HG02981 (cell line): Measurements from ENCODE around the gene SLC1A1.
"Not testable (repeated sequence)": the region's sequence is repeated elsewhere in the genome, so short reads cannot be mapped to it uniquely, and the experiment has no call there.

Experiments used
- ATAC-seq: cut with Tn5 transposase; IDR thresholded peaks from one replicate; pipeline ENCODE4 v1.9.1; 2021; ENCODE audit warnings: mild to moderate bottlenecking, moderate library complexity; ENCODE audit not compliant: unreplicated experiment

SLC1A1 gene

DNA sequence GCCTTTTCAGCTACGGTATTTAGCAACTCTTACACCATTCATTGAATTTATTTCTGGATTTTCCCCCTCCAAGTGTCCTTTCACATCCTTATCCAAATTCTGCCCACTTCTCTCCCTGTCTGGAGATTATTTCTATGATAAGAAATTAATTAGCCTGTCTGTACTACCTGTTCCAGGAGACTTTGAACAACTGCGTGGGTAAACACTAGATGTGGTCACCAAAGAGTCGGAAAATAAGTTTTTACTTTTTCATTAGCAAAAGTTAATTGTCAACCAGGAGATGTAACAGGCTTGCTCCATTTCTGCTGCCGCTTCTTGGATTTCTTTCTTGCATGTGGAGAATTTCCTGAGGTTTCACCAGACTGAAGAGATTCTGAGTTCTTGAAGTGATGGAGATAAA is 14.0 kb downstream of the SLC1A1 start:
- ATAC-seq, result no peak

DNA sequence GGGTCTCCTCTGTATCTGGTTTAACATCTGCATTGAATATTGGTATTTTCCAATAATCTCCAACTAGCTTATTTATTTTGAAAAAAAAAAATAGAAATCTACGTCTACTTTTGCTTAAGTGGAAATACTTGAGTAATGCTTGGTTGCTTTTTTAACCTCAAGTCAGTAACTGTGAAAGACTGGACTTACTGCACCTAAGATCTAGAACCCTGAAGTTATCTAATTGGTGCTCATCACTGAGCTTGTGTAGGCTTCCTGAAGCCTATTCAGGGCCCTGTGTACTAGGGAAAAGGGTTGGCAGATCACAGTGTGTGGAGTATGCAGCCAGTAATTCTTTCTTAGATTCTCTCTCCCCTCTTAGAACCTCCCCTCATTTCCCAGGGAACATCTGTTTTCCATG is 16.2 kb downstream of the SLC1A1 start:
- no peak for ATAC-seq

DNA sequence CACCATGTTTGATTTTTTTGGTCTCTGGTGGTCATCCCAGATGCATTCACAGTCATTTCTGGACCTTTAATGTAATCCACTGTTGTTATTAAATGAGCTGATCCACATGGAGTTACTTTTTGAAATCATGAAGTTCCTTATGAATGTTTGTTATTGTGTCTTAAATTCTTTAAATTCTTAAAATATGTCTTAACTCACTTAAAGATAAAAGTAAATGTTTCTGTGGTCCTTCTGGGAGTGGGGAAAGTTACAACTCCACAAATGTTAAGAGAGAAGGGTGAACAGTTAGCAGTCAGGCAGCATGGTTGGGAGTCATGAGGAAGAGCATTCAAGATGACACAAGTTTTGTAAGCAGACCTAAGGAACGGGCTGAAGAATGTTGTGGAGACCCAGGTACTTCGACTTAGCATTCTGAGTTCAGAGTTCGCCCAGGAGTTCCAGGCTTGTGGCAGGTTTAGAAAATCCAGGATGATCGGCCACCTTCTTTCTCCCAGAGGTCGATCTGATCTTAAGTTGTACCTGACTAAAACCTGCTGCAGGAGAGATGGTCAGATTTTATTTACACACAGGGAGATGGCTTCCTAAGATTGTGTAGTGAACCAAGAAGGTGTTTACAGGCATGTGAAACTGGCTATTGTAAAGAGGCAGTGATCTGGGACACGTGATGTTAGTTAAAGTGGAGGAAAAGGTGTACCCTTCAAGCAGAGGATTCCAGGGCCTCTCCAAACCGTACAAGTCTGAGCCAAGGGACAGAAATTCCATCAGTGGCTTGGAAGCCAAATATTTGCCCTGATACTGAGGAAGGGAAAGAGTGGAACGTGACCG is 17.2 kb downstream of the SLC1A1 start:
- ATAC-seq, result no peak

DNA sequence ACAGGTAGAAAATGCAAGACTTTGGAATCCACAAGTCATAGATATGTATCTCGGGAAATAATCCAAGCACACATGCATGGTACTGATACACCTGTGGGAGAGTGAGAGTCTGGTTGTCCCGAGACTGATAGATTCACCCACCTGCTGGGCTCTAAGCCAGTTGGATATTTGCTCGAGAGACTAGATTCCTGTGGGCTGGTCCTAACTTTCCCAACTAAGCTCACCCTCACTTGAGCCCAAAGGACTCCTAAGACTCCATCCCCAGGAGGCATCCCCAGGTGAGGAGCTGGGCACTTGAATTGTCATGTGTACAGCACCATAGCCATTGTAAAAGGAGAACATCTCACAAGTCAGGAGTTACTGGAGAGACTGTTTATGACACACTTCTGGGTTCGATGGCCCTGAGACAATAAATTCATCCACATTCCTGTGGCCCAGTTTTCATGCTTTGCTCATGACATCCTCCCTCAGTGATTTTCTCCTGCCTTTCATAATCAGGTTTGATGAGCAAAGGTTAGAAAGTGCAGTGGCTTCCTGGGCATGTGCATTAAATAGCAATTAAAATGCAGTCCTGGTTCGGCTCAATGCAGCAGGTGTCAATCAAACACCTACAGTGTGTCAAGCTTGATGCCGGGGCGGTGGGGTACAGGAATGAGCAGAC is 18.1 kb downstream of the SLC1A1 start:
- ATAC-seq, result no peak

DNA sequence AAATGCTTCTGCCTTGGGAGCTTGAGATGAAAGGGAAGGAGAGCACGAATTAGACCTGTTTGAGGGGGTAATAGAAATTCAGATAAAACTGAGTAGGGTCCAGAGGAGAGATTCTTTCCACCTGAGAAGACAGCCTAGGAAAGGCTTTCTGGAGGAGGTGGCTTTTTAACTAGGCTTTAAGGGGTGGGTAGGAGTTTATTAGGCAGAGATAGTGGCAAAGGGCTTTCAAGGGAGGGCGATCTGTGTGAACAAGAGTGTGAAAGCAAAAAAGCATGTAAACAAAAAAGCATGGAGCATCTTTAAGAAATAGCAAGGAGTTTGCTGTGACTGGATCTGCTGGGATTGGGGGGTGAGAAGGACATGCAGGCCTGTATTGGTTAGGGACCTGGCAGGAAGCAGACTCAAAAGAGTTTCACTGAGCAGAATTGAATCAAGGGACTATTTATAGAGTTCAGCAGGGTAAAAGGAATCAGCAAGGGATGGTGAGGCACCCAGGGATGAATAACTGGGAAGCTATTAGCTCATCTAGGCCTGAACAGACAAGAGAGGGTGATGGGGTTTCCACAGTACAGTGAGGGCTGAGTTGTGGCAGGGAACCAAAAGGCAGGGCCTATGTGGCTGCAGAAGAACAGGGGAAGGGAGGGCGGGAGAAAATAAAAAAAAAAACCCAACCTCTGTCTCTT is 18.8 kb downstream of the SLC1A1 start:
- ATAC-seq, result no peak

GRCh38 chr9:4509590-4509984 is 19.3 kb downstream of the SLC1A1 start:
- no peak for ATAC-seq

GRCh38 chr9:4510546-4511322 is 20.5 kb downstream of the SLC1A1 start:
- ATAC-seq, result no peak

- no peak for ATAC-seq
Measured at GRCh38 chr9:4514252-4515128, 24.2 kb downstream of the SLC1A1 start.

DNA sequence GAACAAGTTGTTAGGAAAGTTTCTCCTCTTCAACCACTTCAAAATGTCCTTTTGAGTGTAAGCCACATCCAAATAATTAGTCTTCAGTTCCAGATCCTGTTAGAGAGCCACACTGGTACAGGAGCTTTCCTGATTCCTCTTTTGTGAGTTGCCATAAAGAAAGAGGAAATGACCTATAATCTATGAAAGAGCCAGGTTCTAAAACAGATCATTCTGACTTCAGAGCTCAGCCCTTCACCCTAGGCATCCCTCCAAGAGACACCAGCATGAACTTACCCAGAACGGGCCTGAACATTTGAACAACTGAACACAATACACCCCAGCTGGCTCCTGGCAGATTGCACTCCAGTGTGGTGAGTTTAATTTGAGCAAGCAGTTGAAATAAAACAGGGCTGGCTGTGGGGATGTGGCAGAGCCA is 25.7 kb downstream of the SLC1A1 start:
- peak; percentile 46 for ATAC-seq

- ATAC-seq, result no peak
Measured at GRCh38 chr9:4517274-4517673, 27.0 kb downstream of the SLC1A1 start.

GRCh38 chr9:4519604-4520003 is 29.3 kb downstream of the SLC1A1 start:
- no peak for ATAC-seq

DNA sequence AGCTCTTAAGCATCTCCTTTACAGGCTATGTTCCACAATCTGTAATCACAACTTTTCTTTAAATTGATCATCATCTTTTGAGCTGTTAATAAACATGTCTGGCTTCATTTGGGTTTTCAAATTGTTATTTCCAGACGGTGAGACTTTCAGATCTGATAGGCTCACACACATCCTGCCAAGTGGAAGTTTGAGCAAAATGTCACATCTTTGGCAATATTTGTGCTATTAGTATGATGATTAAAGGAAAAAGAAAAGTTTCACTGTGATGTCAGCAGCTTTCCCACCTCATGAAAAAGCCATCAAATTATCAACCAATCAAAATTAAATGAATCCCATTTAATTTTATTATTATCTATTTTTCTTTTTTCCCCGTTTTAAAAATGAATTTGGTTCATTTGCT is 29.8 kb downstream of the SLC1A1 start:
- ATAC-seq, result no peak

DNA sequence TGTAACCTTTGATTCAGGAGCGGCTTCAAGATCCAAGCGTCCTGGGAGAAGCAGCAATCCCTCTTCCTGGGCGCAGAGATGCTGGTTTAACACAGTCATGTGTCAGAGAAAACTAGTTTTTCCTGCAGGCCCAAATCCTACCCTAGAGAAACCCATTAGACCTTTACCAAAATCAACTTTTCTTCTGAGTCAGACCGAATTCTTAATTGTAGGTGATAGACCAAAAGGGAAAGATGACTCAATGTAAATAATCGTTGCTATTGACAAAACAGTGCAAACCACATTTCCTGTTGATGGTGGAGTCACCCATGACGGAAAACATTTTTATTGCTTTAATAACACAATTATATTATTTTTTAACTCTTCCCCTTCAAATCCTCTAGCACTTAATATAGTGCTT is 40.1 kb downstream of the SLC1A1 start:
- no peak for ATAC-seq

- ATAC-seq, result not testable (repeated sequence)
Measured at GRCh38 chr9:4530831-4531230, 40.6 kb downstream of the SLC1A1 start.

DNA sequence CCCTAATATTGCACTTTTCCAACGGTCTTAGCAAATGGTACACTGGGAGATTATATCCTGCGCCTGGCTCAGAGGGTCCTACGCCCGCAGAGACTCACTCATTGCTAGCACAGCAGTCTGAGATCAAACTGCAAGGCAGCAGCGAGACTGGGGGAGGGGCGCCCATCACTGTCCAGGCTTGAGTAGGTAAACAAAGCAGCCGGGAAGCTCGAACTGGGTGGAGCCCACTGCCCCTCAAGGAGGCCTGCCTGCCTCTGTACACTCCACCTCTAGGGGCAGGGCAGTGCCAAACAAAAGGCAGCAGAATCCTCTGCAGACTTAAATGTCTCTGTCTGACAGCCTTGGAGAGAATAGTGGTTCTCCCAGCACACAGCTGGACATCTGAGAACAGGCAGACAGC is 41.1 kb downstream of the SLC1A1 start:
- ATAC-seq, result not testable (repeated sequence)

DNA sequence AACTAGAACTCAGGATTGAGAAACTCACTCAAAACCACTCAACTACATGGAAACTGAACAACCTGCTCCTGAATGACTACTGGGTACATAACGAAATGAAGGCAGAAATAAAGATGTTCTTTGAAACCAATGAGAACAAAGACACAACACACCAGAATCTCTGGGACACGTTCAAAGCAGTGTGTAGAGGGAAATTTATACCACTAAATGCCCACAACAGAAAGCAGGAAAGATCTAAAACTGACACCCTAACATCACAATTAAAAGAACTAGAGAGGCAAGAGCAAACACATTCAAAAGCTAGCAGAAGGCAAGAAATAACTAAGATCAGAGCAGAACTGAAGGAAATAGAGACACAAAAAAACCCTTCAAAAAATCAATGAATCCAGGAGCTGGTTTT is 43.6 kb downstream of the SLC1A1 start:
- ATAC-seq, result not testable (repeated sequence)

GRCh38 chr9:4536196-4536595 is 45.9 kb downstream of the SLC1A1 start:
- ATAC-seq, result not testable (repeated sequence)

DNA sequence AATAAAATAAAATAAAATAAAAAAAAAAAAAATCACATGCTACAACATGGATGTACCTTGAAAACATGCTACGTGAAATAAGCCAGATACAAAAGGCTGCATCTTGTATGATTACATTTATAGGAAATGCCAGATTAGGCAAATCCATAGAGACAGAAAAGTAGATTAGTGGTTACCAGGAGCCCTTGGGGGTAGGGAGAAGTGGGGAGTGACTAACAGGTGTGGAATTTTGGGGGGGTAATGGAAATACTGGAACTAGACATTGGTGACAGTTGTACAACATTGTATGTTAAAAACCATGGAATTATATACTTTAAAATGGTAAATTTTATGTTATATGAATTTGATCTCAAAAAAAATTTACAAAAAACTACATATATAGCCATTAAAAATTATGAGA is 47.3 kb downstream of the SLC1A1 start:
- ATAC-seq, result no peak

GRCh38 chr9:4538107-4538506 is 47.8 kb downstream of the SLC1A1 start:
- ATAC-seq, result no peak

DNA sequence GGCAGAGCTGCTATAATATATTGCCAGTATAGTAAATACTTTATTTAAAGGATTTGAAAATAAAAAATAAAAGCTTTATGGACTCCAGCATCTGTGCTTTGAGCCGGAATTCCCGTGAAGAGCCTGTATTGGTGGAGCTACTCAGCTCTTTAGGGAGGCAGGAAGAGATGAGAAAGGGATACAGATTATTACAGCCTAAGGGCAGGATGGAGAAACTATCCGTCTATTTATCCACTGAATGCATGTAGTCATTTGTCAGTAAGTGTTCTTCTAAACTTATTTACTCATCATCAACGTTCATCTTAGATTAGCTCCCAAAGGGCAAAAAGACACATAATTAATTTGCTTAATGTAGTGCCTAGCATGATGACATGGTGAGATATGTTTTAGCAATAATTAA is 48.4 kb downstream of the SLC1A1 start:
- ATAC-seq, result no peak
